Stomach smooth muscle (tissue), 2 donors: ENCODE measurements around the gene POLR2C.
A peak's percentile ranks its signal among the peaks of the same experiment; 100 is the strongest.

Experiments
- H3K27ac ChIP-seq: one replicate; pipeline ENCODE4 v1.7.0; 2013; ENCODE audit warnings: mild to moderate bottlenecking, low read length, inconsistent platforms
- H3K27me3 ChIP-seq, 2 donors: one replicate each; pipeline ENCODE4 v1.7.0; 2013; ENCODE audit warnings: low read length in 2 of 2; ENCODE audit not compliant: insufficient read depth in 2 of 2, control insufficient read depth in 1 of 2
- H3K36me3 ChIP-seq, 2 donors: one replicate each; pipeline ENCODE4 v1.7.0; 2013; ENCODE audit warnings: low read length in 2 of 2; ENCODE audit not compliant: control insufficient read depth in 2 of 2, insufficient read depth in 2 of 2
- H3K4me1 ChIP-seq: one replicate; pipeline ENCODE4 v1.7.0; 2013; ENCODE audit warnings: low read length; ENCODE audit not compliant: control insufficient read depth, insufficient read depth
- H3K4me3 ChIP-seq, 2 donors: one replicate each; pipeline ENCODE4 v1.7.0; 2013; ENCODE audit warnings: low read length in 2 of 2
- H3K9ac ChIP-seq, 2 donors: one replicate each; pipeline ENCODE4 v1.7.0; 2013; ENCODE audit warnings: low read length in 2 of 2, mild to moderate bottlenecking in 1 of 2
- H3K9me3 ChIP-seq, 2 donors: one replicate each; pipeline ENCODE4 v1.7.0; 2013; ENCODE audit warnings: low read length in 2 of 2; ENCODE audit not compliant: control insufficient read depth in 2 of 2
- donor health status: healthy.
- donor health status: Pancreatic carcinoma.

The POLR2C gene

DNA sequence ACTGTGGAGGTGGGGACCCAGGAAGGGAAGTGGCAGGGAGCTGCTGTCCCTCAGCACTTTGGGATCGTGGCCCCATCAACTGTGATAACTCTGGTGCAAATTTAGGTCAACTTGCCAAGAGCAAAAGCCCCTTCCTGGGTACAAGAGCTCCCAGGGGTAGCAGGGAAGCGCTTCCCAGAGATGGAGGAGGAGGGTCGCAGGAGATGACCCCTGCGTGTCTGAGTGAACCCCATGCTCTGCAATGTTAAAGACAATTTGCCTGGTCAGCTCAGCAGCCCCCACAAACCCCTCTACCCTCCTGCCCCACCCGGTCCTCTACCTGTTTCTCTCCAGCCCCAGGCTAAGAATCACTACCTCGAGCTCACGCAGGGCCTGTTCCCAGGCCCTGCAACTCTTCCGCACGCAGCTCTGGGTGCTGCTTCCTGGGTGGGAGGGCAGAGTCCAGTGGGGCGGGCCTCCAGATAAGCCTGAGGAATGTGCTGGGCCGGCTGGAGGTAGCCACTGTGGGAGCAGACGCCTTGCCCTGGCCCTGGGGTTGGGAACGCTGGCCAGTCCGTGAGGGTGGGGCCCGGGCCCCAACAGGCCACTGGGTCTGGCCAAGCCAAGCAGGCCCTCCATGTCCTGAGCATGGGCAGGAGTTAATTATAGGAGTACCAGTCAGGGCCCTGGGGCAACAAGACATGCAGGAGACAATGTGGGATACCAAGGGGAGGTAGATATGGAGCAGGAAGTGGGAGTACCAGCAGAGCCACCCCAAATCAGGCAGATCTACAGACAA lies 17.7 kb downstream of the POLR2C start:
- Histone ChIP-seq H3K27ac (no peak overlapping the region), H3K27me3 (no peaks in the 10 kb centered on the region), H3K9ac (no peak overlapping the region), H3K4me3 (peak overlapping the region; percentile 55 to 69), H3K4me1 (peaks cover 34% of the 10 kb centered on the region), H3K9me3 (no peaks in the 10 kb centered on the region), H3K36me3 (no peaks in the 10 kb centered on the region)

DNA sequence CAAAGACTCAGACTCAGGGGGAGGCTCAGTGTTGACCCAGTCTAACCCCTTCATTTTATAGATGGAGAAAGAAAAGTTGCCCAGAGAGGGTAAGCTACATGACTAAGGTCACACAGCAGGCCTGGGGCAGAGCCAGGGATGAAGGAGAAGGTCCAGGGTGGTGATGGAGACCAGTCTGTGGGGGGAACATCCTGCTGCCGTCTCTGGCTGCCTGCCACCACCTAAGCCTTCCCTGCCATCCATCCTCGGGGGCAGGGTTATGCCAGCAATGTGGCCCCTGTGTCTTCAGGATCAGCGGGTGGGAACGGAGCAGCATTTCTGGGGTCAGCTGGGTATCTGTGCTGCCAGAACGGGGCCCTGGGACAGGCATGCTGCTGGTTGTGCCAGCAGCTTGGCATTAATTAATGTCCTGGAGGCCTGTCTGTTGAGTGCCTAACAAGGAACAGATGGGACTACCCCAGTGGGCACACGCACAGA lies 18.3 kb downstream of the POLR2C start:
- no peak overlapping the region for H3K27ac ChIP-seq
- no peak overlapping the region for H3K9ac ChIP-seq
- H3K9me3 ChIP-seq = no peaks in the 10 kb centered on the region
- no peak overlapping the region for H3K4me3 ChIP-seq
- H3K4me1 ChIP-seq = peaks cover 41% of the 10 kb centered on the region
- no peaks in the 10 kb centered on the region for H3K36me3 ChIP-seq
- no peaks in the 10 kb centered on the region for H3K27me3 ChIP-seq

DNA sequence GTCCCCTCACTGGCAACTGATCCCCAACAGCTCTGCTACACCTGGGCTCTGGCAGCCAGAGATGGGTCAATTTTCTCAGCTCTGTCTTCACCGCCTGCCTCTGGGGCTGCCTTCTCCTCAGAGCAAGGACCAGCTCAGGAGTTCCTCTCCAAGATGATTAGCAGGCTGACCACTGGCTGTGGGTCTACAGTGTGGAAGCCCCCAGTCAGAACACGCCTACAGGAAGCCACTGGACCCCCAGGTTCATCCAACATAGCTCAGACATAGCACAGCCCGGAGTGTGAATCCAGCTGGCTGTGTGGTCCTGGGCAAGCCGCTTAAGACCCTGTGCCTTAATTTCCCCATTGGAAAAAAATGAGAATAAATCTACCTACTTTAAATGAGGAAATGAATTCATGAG lies 18.9 kb downstream of the POLR2C start:
- Histone ChIP-seq H3K36me3 (no peaks in the 10 kb centered on the region), H3K27me3 (no peaks in the 10 kb centered on the region), H3K27ac (no peak overlapping the region), H3K9ac (no peak overlapping the region), H3K9me3 (no peaks in the 10 kb centered on the region), H3K4me3 (no peak overlapping the region), H3K4me1 (peaks cover 43% of the 10 kb centered on the region)

DNA sequence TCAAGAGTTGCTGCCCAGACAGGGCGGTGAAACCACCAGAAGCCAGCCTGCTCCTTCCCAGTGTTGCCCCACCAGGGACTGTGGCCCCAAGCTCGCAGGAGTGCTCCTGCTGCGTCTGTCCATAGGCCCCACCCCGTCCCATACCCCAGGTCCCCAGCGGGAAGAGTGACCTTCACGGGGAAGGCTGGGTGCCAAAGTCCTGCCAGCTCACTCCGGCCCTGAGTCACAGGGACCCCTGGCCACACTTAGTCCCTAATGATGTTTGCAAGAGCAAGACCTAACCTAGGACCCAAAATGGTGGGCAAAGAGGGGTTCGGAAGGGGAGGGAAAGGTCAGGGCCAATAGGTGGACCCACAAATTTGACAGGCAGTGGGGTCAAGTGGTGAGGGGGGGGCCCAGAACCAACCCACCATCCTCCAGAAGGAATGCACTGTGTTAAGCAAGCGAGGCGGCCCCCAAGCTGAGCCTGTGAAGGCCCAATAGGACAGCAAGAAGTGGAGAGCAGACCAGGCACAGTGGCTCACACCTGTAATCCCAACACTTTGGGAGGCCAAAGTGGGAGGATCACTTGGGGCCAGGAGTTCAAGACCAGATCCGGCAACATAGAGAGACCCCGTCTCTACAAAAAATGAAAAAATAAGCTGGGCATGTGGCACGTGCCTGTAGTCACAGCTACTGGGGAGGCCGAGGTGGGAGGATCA lies 20.5 kb downstream of the POLR2C start:
- peaks cover 36% of the 10 kb centered on the region for H3K4me1 ChIP-seq

DNA sequence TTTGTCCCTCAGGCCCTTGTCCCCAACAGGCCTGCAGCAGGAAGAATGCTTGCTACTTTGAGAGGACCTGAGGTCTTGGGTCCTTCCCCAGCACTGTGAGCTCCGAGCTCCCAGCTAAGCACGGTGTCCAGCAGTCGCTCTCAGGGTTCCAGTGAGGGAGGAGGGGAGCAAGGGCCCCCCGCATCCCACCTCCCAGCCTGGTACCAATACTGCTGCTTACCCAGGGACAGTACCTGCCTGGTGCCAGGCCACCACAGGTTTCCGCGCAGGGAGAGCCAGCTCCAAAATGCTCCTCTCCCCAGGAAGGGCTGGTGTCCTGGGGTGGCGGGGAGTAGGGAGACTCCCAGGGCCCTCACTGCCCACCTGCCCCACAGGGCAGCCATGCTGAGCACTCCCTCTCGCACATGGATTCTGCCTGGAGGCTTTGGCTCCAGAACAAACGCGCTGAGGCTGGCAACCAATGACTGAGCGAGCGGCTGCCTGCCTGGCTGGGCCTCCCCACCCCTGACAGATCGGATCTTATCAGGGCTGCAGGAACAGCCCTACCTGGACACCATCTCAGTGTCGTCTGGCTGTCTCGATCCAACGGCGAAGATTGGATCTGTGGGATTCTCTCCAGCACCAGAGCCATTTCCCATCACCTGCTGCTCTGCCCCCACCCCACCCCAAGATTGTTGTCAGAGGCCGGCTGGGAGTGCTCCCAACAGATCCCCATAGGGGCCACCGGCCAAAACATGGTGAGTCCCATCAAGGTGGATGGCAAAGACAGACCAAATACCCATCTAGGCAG lies 21.4 kb downstream of the POLR2C start:
- H3K27ac ChIP-seq = no peak overlapping the region
- H3K27me3 ChIP-seq = no peaks in the 10 kb centered on the region
- H3K9me3 ChIP-seq = no peaks in the 10 kb centered on the region
- peaks cover 35% of the 10 kb centered on the region for H3K4me1 ChIP-seq
- no peaks in the 10 kb centered on the region for H3K36me3 ChIP-seq
- no peak overlapping the region for H3K9ac ChIP-seq
- H3K4me3 ChIP-seq = no peak overlapping the region

More for the DNA sequence above, 20.5 kb downstream of the POLR2C start:
- H3K9ac ChIP-seq = no peak overlapping the region
- no peaks in the 10 kb centered on the region for H3K9me3 ChIP-seq
- H3K36me3 ChIP-seq = no peaks in the 10 kb centered on the region
- H3K27me3 ChIP-seq = no peaks in the 10 kb centered on the region
- H3K4me3 ChIP-seq = no peak overlapping the region
- H3K27ac ChIP-seq = no peak overlapping the region

DNA sequence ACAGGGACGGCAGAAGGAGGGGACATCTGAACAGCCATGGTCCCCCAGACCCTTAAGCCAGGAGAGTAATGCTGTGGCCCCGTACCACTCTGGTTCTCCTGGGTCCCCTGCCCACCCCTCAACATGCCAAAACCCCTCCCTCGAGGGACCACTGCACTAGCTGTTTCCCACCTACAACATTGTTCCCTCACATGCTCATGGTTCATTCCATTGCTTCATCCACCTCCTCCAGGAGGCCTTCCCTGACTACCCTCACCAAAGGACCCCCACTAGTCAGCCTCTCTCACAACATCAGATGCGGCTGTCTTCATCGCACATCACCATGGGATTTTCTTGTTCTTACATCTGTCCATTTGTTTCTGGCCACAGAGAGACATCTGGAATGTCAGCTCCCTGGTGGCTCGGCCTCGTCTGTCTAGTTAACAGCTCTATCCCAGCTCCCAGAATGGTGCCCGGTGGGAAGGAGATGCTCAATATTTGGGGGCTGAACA lies 22.1 kb downstream of the POLR2C start:
- Histone ChIP-seq H3K4me3 (no peak overlapping the region), H3K27me3 (no peaks in the 10 kb centered on the region), H3K36me3 (no peaks in the 10 kb centered on the region), H3K9me3 (no peaks in the 10 kb centered on the region), H3K9ac (no peak overlapping the region), H3K4me1 (peaks cover 29% of the 10 kb centered on the region), H3K27ac (no peak overlapping the region)

DNA sequence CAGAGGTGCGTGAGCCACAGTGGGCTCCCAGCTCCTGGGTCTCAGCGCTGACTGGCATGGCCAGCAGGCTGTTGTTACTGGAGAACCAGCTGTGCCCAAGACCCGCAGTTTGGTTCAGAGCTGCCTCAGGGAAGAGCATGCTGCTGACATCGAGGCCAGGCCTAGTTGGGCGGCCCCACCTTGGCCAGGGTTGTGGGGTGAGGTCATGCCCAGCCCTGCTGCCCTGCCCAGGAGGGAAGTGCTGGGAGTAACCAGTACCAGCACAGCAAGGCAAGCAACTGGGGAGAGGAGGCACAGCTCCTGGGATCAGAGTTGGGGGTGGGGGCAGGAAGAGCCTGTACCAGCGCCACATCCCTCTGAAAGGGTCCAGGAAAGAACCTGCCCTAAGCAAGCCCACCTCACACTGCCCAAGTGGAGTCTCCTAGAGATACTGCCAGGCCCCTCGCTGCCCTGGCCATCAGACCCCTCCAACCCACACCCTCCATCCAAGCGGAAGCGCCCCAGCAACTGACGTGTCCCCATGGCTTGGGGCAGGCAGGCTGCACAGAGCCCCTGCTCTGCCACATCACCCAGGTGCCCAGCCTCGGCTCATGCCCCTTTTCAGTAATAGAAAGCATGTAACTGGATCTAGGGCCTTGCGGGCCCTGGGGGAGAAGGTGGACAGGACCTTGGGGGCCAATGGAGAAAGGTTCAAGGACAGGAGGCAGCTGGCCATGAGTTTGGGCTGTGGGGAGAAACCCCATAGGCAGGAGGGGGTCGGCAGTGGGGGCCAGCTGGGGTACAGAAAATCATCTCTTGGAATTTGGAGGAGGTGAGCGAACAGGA lies 22.8 kb downstream of the POLR2C start:
- H3K9me3 ChIP-seq = no peaks in the 10 kb centered on the region
- peaks cover 22% of the 10 kb centered on the region for H3K4me1 ChIP-seq
- H3K9ac ChIP-seq = peak overlapping the region; percentile 64 to 80
- H3K36me3 ChIP-seq = no peaks in the 10 kb centered on the region
- peak overlapping the region; percentile 72 to 87 for H3K4me3 ChIP-seq
- H3K27me3 ChIP-seq = no peaks in the 10 kb centered on the region
- no peak overlapping the region for H3K27ac ChIP-seq

DNA sequence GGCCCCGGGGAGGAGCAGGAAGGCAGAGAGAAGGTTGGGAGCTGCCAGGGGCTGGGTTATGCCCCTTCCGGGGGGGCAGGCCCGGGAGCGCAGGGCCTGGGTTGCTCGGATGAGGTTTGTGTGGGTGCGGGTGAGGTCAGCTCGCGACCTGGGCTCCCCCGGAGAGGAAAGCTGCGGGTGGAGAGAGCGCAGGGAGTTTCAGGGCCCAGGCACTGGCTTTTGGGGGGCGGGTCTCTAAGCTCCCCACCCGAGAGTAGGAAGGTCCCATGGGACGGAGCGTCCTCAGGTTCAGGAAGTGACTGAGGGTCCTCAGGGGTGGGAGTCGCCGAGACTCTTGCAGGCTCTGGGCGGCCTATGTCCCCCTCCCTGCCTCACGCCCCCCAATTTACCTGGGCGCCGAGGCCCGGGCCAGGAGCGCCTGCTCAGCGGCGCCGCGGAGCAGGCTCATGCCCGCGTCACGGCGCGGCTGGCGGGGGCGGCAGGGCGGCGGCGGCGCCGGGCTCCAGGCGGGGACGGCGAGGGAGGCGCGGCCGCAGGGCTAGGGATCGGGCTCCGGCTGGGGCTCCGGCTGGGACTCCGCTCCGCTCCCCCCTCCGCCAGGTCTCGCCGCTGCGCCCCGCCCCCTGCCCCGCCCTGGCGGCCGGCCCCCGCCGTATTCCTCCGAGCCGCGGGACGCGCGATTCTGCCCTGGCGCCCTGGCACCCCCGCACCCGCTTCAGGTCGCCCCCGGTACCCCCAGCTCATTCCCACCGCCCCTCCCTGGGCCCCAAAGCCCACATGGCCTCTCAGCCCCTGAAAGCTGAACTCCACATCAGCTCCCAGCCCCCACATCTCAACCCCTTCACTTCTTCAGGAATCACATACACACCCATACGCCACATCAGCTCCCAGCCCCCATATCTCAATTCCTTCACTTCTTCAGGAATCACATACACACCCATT lies 23.7 kb downstream of the POLR2C start, which contains the start of gene DOK4:
DOK4 (minus strand) TSS at position 578 of the 942 bp plus-strand sequence. CDS start 6,986 bp downstream, outside the sequence.
- no peaks in the 10 kb centered on the region for H3K36me3 ChIP-seq
- H3K4me1 ChIP-seq = peaks cover 22% of the 10 kb centered on the region
- H3K9ac ChIP-seq = peak within 1 kb of the TSS; percentile 64 to 80
- H3K27ac ChIP-seq = no peak within 1 kb of the TSS
- no peaks in the 10 kb centered on the region for H3K27me3 ChIP-seq
- no peaks in the 10 kb centered on the region for H3K9me3 ChIP-seq
- H3K4me3 ChIP-seq = peak within 1 kb of the TSS; percentile 73 to 87
